Peyer's patch (tissue), 4 donors: ENCODE data around the gene COL9A3. TPM values are rescaled to one million over a fixed set of nuclear protein-coding genes. Genes with fewer than 3 reads are reported as not detected.

ENCODE experiments used
- DNase-seq, 3 donors: peaks; one replicate each; pipeline ENCODE4 v3.0.0-alpha.2; 2017 to 2019
- H3K27ac ChIP-seq, 4 donors: fragments of 200-600 bp; sonication (generic); one replicate each; pipeline ENCODE4 v1.5.1; 2016 to 2019
- H3K27me3 ChIP-seq, 2 donors: fragments of 200-600 bp; sonication (generic); one replicate each; pipeline ENCODE4 v1.5.1; 2019
- H3K36me3 ChIP-seq, 3 donors: fragments of 200-600 bp; sonication (generic); one replicate each; pipeline ENCODE4 v1.5.1; 2016 to 2019
- H3K4me1 ChIP-seq, 4 donors: fragments of 200-600 bp; sonication (generic); one replicate each; pipeline ENCODE4 v1.5.1; 2016 to 2019
- H3K4me3 ChIP-seq, 4 donors: fragments of 200-600 bp; sonication (generic); 1 replicate in 3 of 4; 2 replicates in 1 of 4; pipeline ENCODE4 v1.5.1; 2016 to 2019; ENCODE audit warnings: mild to moderate bottlenecking in 1 of 4
- H3K9me3 ChIP-seq, 4 donors: fragments of 200-600 bp; sonication (generic); one replicate each; pipeline ENCODE4 v1.5.1; 2016 to 2019; ENCODE audit warnings: mild to moderate bottlenecking in 1 of 4
- CTCF ChIP-seq, 6 experiments: fragments of 450-650 bp in 4 of 6; fragments of 200-600 bp in 2 of 6; sonication (generic) in 1 of 6; IDR thresholded peaks; one replicate each; pipeline ENCODE4 v1.5.1; 2017 to 2019; ENCODE audit warnings: antibody characterized with exemption in 6 of 6, mild to moderate bottlenecking in 3 of 6, moderate library complexity in 1 of 6
- POLR2A ChIP-seq, 2 donors: fragments of 450-650 bp; IDR thresholded peaks; one replicate each; pipeline ENCODE4 v1.5.1; 2017; ENCODE audit warnings: antibody characterized with exemption in 2 of 2, mild to moderate bottlenecking in 2 of 2, moderate library complexity in 2 of 2
- total RNA-seq, 4 donors: library from RNA; depleted of rRNA; stranded (reverse); fragments of >200 nt; gene quantifications; one replicate each; pipeline ENCODE4 v1.1.0, GENCODE V29; 2016

Gene COL9A3
- total RNA-seq, 4 donors from 2014 or later: 3.3 to 19.8 (median 4.1) TPM

GRCh38 chr20:62818592-62819493 lies 2.0 kb downstream of the COL9A3 start:
- H3K4me1 ChIP-seq: peaks cover 8 to 45% (median 19%) of the 10 kb centered on the region in 4 donors
- peak overlapping the region in 1 of 4 donors; percentile 9 for H3K27ac ChIP-seq
- TF ChIP-seq CTCF (IDR thresholded peaks at IDR 0.05) (no peak), POLR2A (IDR thresholded peaks at IDR 0.05) (no peak)
- DNase-seq: no peak
- no peak overlapping the region for H3K4me3 ChIP-seq
- peaks cover 0 to 38% of the 10 kb centered on the region in 2 donors for H3K27me3 ChIP-seq
- H3K36me3 ChIP-seq: no peaks in the 10 kb centered on the region
- no peaks in the 10 kb centered on the region for H3K9me3 ChIP-seq

- no peaks in the 10 kb centered on the region for H3K9me3 ChIP-seq
- peaks cover 12 to 50% (median 25%) of the 10 kb centered on the region in 4 donors for H3K4me1 ChIP-seq
- TF ChIP-seq CTCF (IDR thresholded peaks at IDR 0.05) (no peak), POLR2A (IDR thresholded peaks at IDR 0.05) (no peak)
- no peaks in the 10 kb centered on the region for H3K36me3 ChIP-seq
- H3K4me3 ChIP-seq: no peak overlapping the region
- H3K27ac ChIP-seq: peak overlapping the region in 1 of 4 donors; percentile 9
- peaks cover 0 to 38% of the 10 kb centered on the region in 2 donors for H3K27me3 ChIP-seq
- DNase-seq: no peak
Measured at GRCh38 chr20:62819494-62820174, 2.8 kb downstream of the COL9A3 start.

GRCh38 chr20:62820208-62820961 lies 3.5 kb downstream of the COL9A3 start:
- Histone ChIP-seq H3K4me3 (no peak overlapping the region), H3K4me1 (peaks cover 12 to 49% (median 27%) of the 10 kb centered on the region in 4 donors), H3K27me3 (peaks cover 0 to 32% of the 10 kb centered on the region in 2 donors), H3K9me3 (no peaks in the 10 kb centered on the region), H3K36me3 (no peaks in the 10 kb centered on the region), H3K27ac (no peak overlapping the region)
- no peak for TF ChIP-seq CTCF (IDR thresholded peaks at IDR 0.05)
- no peak for TF ChIP-seq POLR2A (IDR thresholded peaks at IDR 0.05)
- no peak for DNase-seq

GRCh38 chr20:62820962-62821725 lies 4.3 kb downstream of the COL9A3 start:
- TF ChIP-seq CTCF (IDR thresholded peaks at IDR 0.05) (no peak), POLR2A (IDR thresholded peaks at IDR 0.05) (no peak)
- Histone ChIP-seq H3K9me3 (no peaks in the 10 kb centered on the region), H3K27ac (no peak overlapping the region), H3K4me1 (peaks cover 12 to 42% (median 25%) of the 10 kb centered on the region in 4 donors), H3K27me3 (peaks cover 0 to 24% of the 10 kb centered on the region in 2 donors), H3K36me3 (no peaks in the 10 kb centered on the region), H3K4me3 (no peak overlapping the region)
- no peak for DNase-seq
